WTC11 (cell line): Measurements from ENCODE around the gene LITAFD. TPM values are rescaled to one million over a fixed set of nuclear protein-coding genes. Genes with fewer than 3 reads are reported as not detected.
A peak's percentile ranks its signal among the peaks of the same experiment; 100 is the strongest.

Source experiments
- ATAC-seq: fragments of 200-7000 bp; cut with Tn5 transposase; 2 replicates; pipeline ENCODE4 v1.10.0; 2021; ENCODE audit warnings: mild to moderate bottlenecking, moderate library complexity
- CTCF ChIA-PET: fragments of 300-600 bp; sonication (Branson Sonifier 250); formaldehyde crosslinking; loops from one replicate; lab custom pipeline; 2021; ENCODE audit warnings: antibody characterized with exemption; lab: Charles Lee
- POLR2A ChIA-PET: fragments of 350-600 bp; sonication (Branson Sonifier 250); formaldehyde crosslinking; loops from one replicate; lab custom pipeline; 2021; ENCODE audit warnings: antibody characterized with exemption; lab: Charles Lee
- DNase-seq: peaks from one replicate; pipeline ENCODE4 v3.0.0; 2021; ENCODE audit warnings: low spot score
- H3K27ac Mint-ChIP-seq: 2 replicates; pipeline ENCODE4 v1.8.0; 2021; ENCODE audit warnings: mixed read lengths
- H3K27me3 Mint-ChIP-seq: 2 replicates; pipeline ENCODE4 v1.8.0; 2021; ENCODE audit warnings: low read depth, mild to moderate bottlenecking, moderate library complexity, mixed read lengths
- H3K36me3 Mint-ChIP-seq: 2 replicates; pipeline ENCODE4 v1.8.0; 2021; ENCODE audit warnings: mixed read lengths
- H3K4me1 Mint-ChIP-seq: 2 replicates; pipeline ENCODE4 v1.8.0; 2022; ENCODE audit warnings: mixed read lengths
- H3K4me3 Mint-ChIP-seq: 2 replicates; pipeline ENCODE4 v1.8.0; 2021; ENCODE audit warnings: mild to moderate bottlenecking, moderate library complexity, mixed read lengths
- H3K9me3 Mint-ChIP-seq: 2 replicates; pipeline ENCODE4 v1.8.0; 2021; ENCODE audit warnings: mixed read lengths
- AFF4 ChIP-seq: sonication (generic); formaldehyde crosslinking; IDR thresholded peaks from 2 replicates; pipeline ENCODE4 v1.8.1; 2023; ENCODE audit warnings: mild to moderate bottlenecking, missing genetic modification reagents, borderline replicate concordance
- E2F4 ChIP-seq: sonication (generic); formaldehyde crosslinking; IDR thresholded peaks from 2 replicates; pipeline ENCODE4 v1.8.1; 2022; ENCODE audit warnings: low read depth, mild to moderate bottlenecking, moderate library complexity, missing genetic modification reagents, borderline replicate concordance
- ESRRA ChIP-seq: sonication (generic); formaldehyde crosslinking; IDR thresholded peaks from 2 replicates; pipeline ENCODE4 v1.8.1; 2022; ENCODE audit warnings: mild to moderate bottlenecking, missing genetic modification reagents, borderline replicate concordance
- FOXK1 ChIP-seq: sonication (generic); formaldehyde crosslinking; IDR thresholded peaks from 2 replicates; pipeline ENCODE4 v1.8.0; 2022; ENCODE audit warnings: mild to moderate bottlenecking, moderate library complexity, missing genetic modification reagents
- FOXP4 ChIP-seq: sonication (generic); formaldehyde crosslinking; IDR thresholded peaks from 2 replicates; pipeline ENCODE4 v1.8.0; 2022; ENCODE audit warnings: mild to moderate bottlenecking, missing genetic modification reagents
- GTF2I ChIP-seq: fragments of 250-450 bp; sonication (Bioruptor Pico); conservative IDR thresholded peaks from 2 replicates; pipeline ENCODE4 v1.4.0; 2021; ENCODE audit warnings: mild to moderate bottlenecking
- JAZF1 ChIP-seq: fragments of 250-450 bp; sonication (Bioruptor Pico); IDR thresholded peaks from 2 replicates; pipeline ENCODE4 v1.9.0; 2021; ENCODE audit warnings: moderate library complexity, mild to moderate bottlenecking, inconsistent platforms
- NR2C2 ChIP-seq: sonication (generic); formaldehyde crosslinking; IDR thresholded peaks from 2 replicates; pipeline ENCODE4 v1.8.0; 2022; ENCODE audit warnings: mild to moderate bottlenecking, missing genetic modification reagents
- NR3C1 ChIP-seq: sonication (generic); formaldehyde crosslinking; conservative IDR thresholded peaks from 2 replicates; pipeline ENCODE4 v1.8.1; 2023; ENCODE audit warnings: low read depth, mild to moderate bottlenecking, missing genetic modification reagents
- PRDM15 ChIP-seq: sonication (generic); formaldehyde crosslinking; IDR thresholded peaks from 2 replicates; pipeline ENCODE4 v1.8.0; 2022; ENCODE audit warnings: missing genetic modification reagents
- PRRX2 ChIP-seq: fragments of 250-450 bp; sonication (Bioruptor Pico); IDR thresholded peaks from 2 replicates; pipeline ENCODE4 v1.8.0; 2021; ENCODE audit warnings: mild to moderate bottlenecking
- RELA ChIP-seq: sonication (generic); formaldehyde crosslinking; IDR thresholded peaks from 2 replicates; pipeline ENCODE4 v1.8.1; 2022; ENCODE audit warnings: missing genetic modification reagents, mild to moderate bottlenecking, borderline replicate concordance
- RORB ChIP-seq: fragments of 250-450 bp; sonication (Bioruptor Pico); IDR thresholded peaks from 2 replicates; pipeline ENCODE4 v1.9.0; 2021; ENCODE audit warnings: mild to moderate bottlenecking
- TCF7 ChIP-seq: sonication (generic); formaldehyde crosslinking; IDR thresholded peaks from 2 replicates; pipeline ENCODE4 v1.8.0; 2022; ENCODE audit warnings: mild to moderate bottlenecking, low read depth, missing genetic modification reagents, moderate library complexity
- TEAD1 ChIP-seq: sonication (generic); formaldehyde crosslinking; IDR thresholded peaks from 2 replicates; pipeline ENCODE4 v1.8.0; 2022; ENCODE audit warnings: mild to moderate bottlenecking, missing genetic modification reagents
- USF2 ChIP-seq: sonication (generic); formaldehyde crosslinking; IDR thresholded peaks from 2 replicates; pipeline ENCODE4 v1.8.1; 2023; ENCODE audit warnings: mild to moderate bottlenecking, missing genetic modification reagents, moderate library complexity
- ZBTB21 ChIP-seq: sonication (generic); formaldehyde crosslinking; IDR thresholded peaks from 2 replicates; pipeline ENCODE4 v1.8.1; 2023; ENCODE audit warnings: mild to moderate bottlenecking, missing genetic modification reagents, borderline replicate concordance
- ZMAT4 ChIP-seq: fragments of 250-450 bp; sonication (Bioruptor Pico); IDR thresholded peaks from 2 replicates; pipeline ENCODE4 v1.9.0; 2021; ENCODE audit warnings: mild to moderate bottlenecking
- total RNA-seq: library from RNA; stranded (reverse); gene quantifications from 3 replicates; pipeline ENCODE4 v1.2.3, GENCODE V29; 2021

LITAFD gene
- total RNA-seq, 1 experiment from 2014 or later, result not detected

GRCh38 chr16:8861563-8862308, 20.4 kb upstream of the LITAFD start:
- DNase-seq, result no peak
- peak overlapping the region; percentile 14; the same call in 1 of the 2 replicates for H3K4me3 Mint-ChIP-seq
- H3K27ac Mint-ChIP-seq, result peak overlapping the region; percentile 32; the same call in 1 of the 2 replicates
- H3K9me3 Mint-ChIP-seq, result no peaks in the 10 kb centered on the region
- TF ChIP-seq RELA (CRISPR knock-in tag), result no peak
- TF ChIP-seq NR2C2, result no peak
- no peak for TF ChIP-seq AFF4 (CRISPR knock-in tag)
- no peak for TF ChIP-seq GTF2I (CRISPR knock-in tag)
- TF ChIP-seq ZMAT4, result no peak
- TF ChIP-seq E2F4 (CRISPR knock-in tag), result no peak
- no peak for TF ChIP-seq ESRRA (CRISPR knock-in tag)
- TF ChIP-seq TCF7, result no peak
- TF ChIP-seq TEAD1 (CRISPR knock-in tag), result no peak
- TF ChIP-seq RORB (CRISPR knock-in tag), result no peak
- TF ChIP-seq JAZF1, result no peak
- TF ChIP-seq USF2 (CRISPR knock-in tag), result no peak
- TF ChIP-seq ZBTB21 (CRISPR knock-in tag), result no peak
- TF ChIP-seq FOXK1 (CRISPR knock-in tag), result no peak
- TF ChIP-seq, all 79 proteins: peak for 0
- no peak for ATAC-seq
- H3K36me3 Mint-ChIP-seq, result peaks cover 24% of the 10 kb centered on the region
- peaks cover 68% of the 10 kb centered on the region for H3K4me1 Mint-ChIP-seq
- POLR2A ChIA-PET, result interaction anchor here (1.0 kb wide), 1 partner anchor 24 kb away, joined by 3 read pairs; no protein-coding TSS in a partner anchor
- no peaks in the 10 kb centered on the region for H3K27me3 Mint-ChIP-seq
- CTCF ChIA-PET, result interaction anchor here (0.6 to 1.6 kb wide), 3 partner anchors 12 to 147 kb away, joined by 3 to 7 read pairs (median 6); no protein-coding TSS in a partner anchor

GRCh38 chr16:8862309-8863130, 19.6 kb upstream of the LITAFD start:
- CTCF ChIA-PET, result interaction anchor here (0.6 to 2.8 kb wide), 7 partner anchors 7 to 165 kb away, joined by 3 to 12 read pairs (median 5); no protein-coding TSS in a partner anchor
- H3K27me3 Mint-ChIP-seq, result no peaks in the 10 kb centered on the region
- peaks cover 67% of the 10 kb centered on the region for H3K4me1 Mint-ChIP-seq
- DNase-seq (no peak), ATAC-seq (no peak)
- POLR2A ChIA-PET, result interaction anchor here (1.0 kb wide), 1 partner anchor 23 kb away, joined by 3 read pairs; no protein-coding TSS in a partner anchor
- no peak overlapping the region for H3K27ac Mint-ChIP-seq
- no peaks in the 10 kb centered on the region for H3K9me3 Mint-ChIP-seq
- H3K36me3 Mint-ChIP-seq, result peaks cover 21% of the 10 kb centered on the region
- peak overlapping the region; percentile 14; the same call in 1 of the 2 replicates for H3K4me3 Mint-ChIP-seq
- TF ChIP-seq TCF7 (no peak), PRRX2 (no peak), NR3C1 (CRISPR knock-in tag) (no peak), FOXP4 (CRISPR knock-in tag) (no peak), PRDM15 (CRISPR knock-in tag) (no peak)
